ENCODE results near the gene PSTK.

- TF ChIP-seq CTCF (conservative IDR thresholded peaks at IDR 0.05; ENCODE audit: low read length), result no peak
- no peak for TF ChIP-seq EZH2phosphoT487 (IDR thresholded peaks at IDR 0.05; ENCODE audit: borderline replicate concordance)
Measured at GRCh38 chr10:123018531-123018930, 38.3 kb downstream of the PSTK start.
